Heart right ventricle (tissue), 16 donors: ENCODE data around the gene GXYLT1. TPM values are rescaled to one million over a fixed set of nuclear protein-coding genes. Genes with fewer than 3 reads are reported as not detected.
"Not testable (repeated sequence)": the region's sequence is repeated elsewhere in the genome, so short reads cannot be mapped to it uniquely, and the experiment has no call there.

ENCODE experiments used
- ATAC-seq, 8 donors: fragments of 200-7000 bp; cut with Tn5 transposase; one replicate each; pipeline ENCODE4 v1.9.1; 2020; ENCODE audit warnings: mild to moderate bottlenecking in 8 of 8, moderate library complexity in 8 of 8, moderate number of reproducible peaks in 1 of 8
- DNase-seq, 2 donors: peaks; one replicate each; pipeline ENCODE4 v3.0.0-alpha.2; 2020
- H3K27ac ChIP-seq, 10 donors: fragments of 200-600 bp; sonication (generic) in 2 of 10; one replicate each; pipeline versions ENCODE4 v1.5.0 to v1.8.0; 2020 to 2022; ENCODE audit warnings: mild to moderate bottlenecking in 3 of 10
- H3K27me3 ChIP-seq, 7 donors: fragments of 200-600 bp; one replicate each; pipeline ENCODE4 v1.8.0; 2021 to 2022; ENCODE audit warnings: mild to moderate bottlenecking in 2 of 7
- H3K36me3 ChIP-seq, 9 donors: fragments of 200-600 bp; sonication (generic) in 1 of 9; one replicate each; pipeline versions ENCODE4 v1.5.0 to v1.8.0; 2020 to 2022; ENCODE audit warnings: mild to moderate bottlenecking in 2 of 9
- H3K4me1 ChIP-seq, 9 donors: fragments of 200-600 bp; sonication (generic) in 1 of 9; one replicate each; pipeline versions ENCODE4 v1.5.0 to v1.8.0; 2020 to 2022; ENCODE audit warnings: mild to moderate bottlenecking in 4 of 9
- H3K4me3 ChIP-seq, 10 donors: fragments of 200-600 bp; sonication (generic) in 2 of 10; one replicate each; pipeline versions ENCODE4 v1.5.0 to v1.8.0; 2020 to 2022; ENCODE audit warnings: mild to moderate bottlenecking in 7 of 10, moderate library complexity in 2 of 10
- H3K9me3 ChIP-seq, 11 donors: fragments of 200-600 bp in 10 of 11; sonication (generic) in 2 of 11; one replicate each; pipeline versions ENCODE4 v1.5.0 to v1.8.0; 2013 to 2022; ENCODE audit warnings: mild to moderate bottlenecking in 2 of 11, control low read depth in 1 of 11, moderate library complexity in 1 of 11
- CTCF ChIP-seq, 9 donors: fragments of 200-600 bp; sonication (generic) in 2 of 9; IDR thresholded peaks; one replicate each; pipeline versions ENCODE4 v1.5.0 to v1.8.0; 2021 to 2022; ENCODE audit warnings: antibody characterized with exemption in 9 of 9, mild to moderate bottlenecking in 5 of 9, moderate library complexity in 1 of 9
- WGBS, 2 donors: extraction: QIAGEN DNeasy Blood & Tissue Kit; methylation state at CpG; one replicate each; pipeline ENCODE4 v1.1.7; 2013; ENCODE audit warnings: inconsistent platforms in 1 of 2; 5-methylcytosine and 5-hydroxymethylcytosine counted together
- intact Hi-C, 10 donors: fragments of 100-400 bp; cut with DNase I; formaldehyde crosslinking; loops; one replicate each; pipeline versions ENCODE4 v1.11.1 to v1.14.2; 2022
- polyA plus RNA-seq, 2 donors: library from polyadenylated mRNA; stranded (reverse); fragments of 200-250 nt; gene quantifications; one replicate each; pipeline ENCODE4 v1.2.3, GENCODE V29; 2013
- total RNA-seq, 10 donors: library from RNA; stranded (reverse); fragmentation: NEBNext Ultra II Directional in 3 of 10; extraction: Animal tissue kit (Norgen Biotek cat#: 25700) in 3 of 10; gene quantifications; one replicate each; pipeline versions ENCODE4 v1.2.1 to v1.2.4, GENCODE V29; 2021 to 2023
- donor health status: Arrhythmogenic right ventricular cardiomyopathy.
- donor health status: ischemic (EF 13 %, LVEDD 7.1; RV severe dilation, severe dysfunction).
- donor health status: healthy with polysubstance abuse.
- donor health status: DM: no; HTN: yes; CAD: no.
- donor health status: DM: no; HTN: no; CAD: no.
- donor health status: ischemic (EF 25% LVEDD 6.9; RV normal size, moderate dysfunction).
- donor health status: ischemic (EF 25% LVEDD 5.7; RV mildly dilated, moderate dysfunction).
- donor health status: healthy.
- donor health status: DM: yes; HTN: yes; CAD: no.
- donor health status: Ischemic cardiomyopathy.
- donor health status: ischemic (EF 35%, LVEDD 5.7; RV mildly dilated, moderate dysfunction).
- donor health status: nonischemic (EF 11% LVEDD 7.7; RV severe dilation, severe dysfunction).
- donor health status: DM: yes; HTN: yes; CAD: no.
- donor health status: PGD.
- donor health status: ischemic (EF 29% LVEDD 5.4; RV normal size, mild dysfunction).
- donor health status: nonischemic (EF 23%, LVEDD 6.1; RV moderate dilation, normal function).

The GXYLT1 gene
- total and polyA plus RNA-seq, 12 donors, result 1.7 to 7.8 (median 5.3) TPM

- Histone ChIP-seq H3K4me1 (peaks cover 0 to 6% (median 0%) of the 10 kb centered on the region in 9 donors), H3K27ac (no peak overlapping the region), H3K27me3 (no peaks in the 10 kb centered on the region), H3K36me3 (peaks cover 0 to 42% (median 0%) of the 10 kb centered on the region in 9 donors), H3K9me3 (peaks cover 0 to 19% (median 0%) of the 10 kb centered on the region in 11 donors), H3K4me3 (no peak overlapping the region)
- DNase-seq (no peak), ATAC-seq (no peak)
- intact Hi-C loops, result no loop called here
- no peak for TF ChIP-seq CTCF (IDR thresholded peaks at IDR 0.05)
- 68 to 70% methylated on average over 3 of the region's 3 CpGs for WGBS, 2 donors
Observed at GRCh38 chr12:42109031-42109430, 35.6 kb downstream of the GXYLT1 start.

- ATAC-seq, result not testable (repeated sequence)
Observed at GRCh38 chr12:42106791-42107190, 37.9 kb downstream of the GXYLT1 start.

GRCh38 chr12:42104784-42105183 lies 39.9 kb downstream of the GXYLT1 start:
- no peak for TF ChIP-seq CTCF (IDR thresholded peaks at IDR 0.05)
- ATAC-seq, result no peak
- no peaks in the 10 kb centered on the region for H3K9me3 ChIP-seq
- intact Hi-C loops, result no loop called here
- no peak overlapping the region for H3K27ac ChIP-seq
- H3K27me3 ChIP-seq, result no peaks in the 10 kb centered on the region
- peaks cover 0 to 6% (median 0%) of the 10 kb centered on the region in 9 donors for H3K4me1 ChIP-seq
- H3K4me3 ChIP-seq, result no peak overlapping the region
- DNase-seq, result no peak
- peaks cover 0 to 38% (median 0%) of the 10 kb centered on the region in 9 donors for H3K36me3 ChIP-seq
- 84 to 95% methylated on average over 1 of the region's 1 CpG for WGBS, 2 donors

More at GRCh38 chr12:42106791-42107190, 37.9 kb downstream of the GXYLT1 start:
- 97 to 98% methylated on average over 4 of the region's 4 CpGs for WGBS, 2 donors
- H3K4me3 ChIP-seq, H3K27ac ChIP-seq, H3K4me1 ChIP-seq, DNase-seq, intact Hi-C loops, H3K27me3 ChIP-seq: not testable (repeated sequence)
- Histone ChIP-seq H3K9me3 (peaks cover 0 to 12% (median 0%) of the 10 kb centered on the region in 11 donors), H3K36me3 (peaks cover 0 to 42% (median 0%) of the 10 kb centered on the region in 9 donors)

GRCh38 chr12:42104087-42104486 lies 40.6 kb downstream of the GXYLT1 start:
- peaks cover 0 to 32% (median 0%) of the 10 kb centered on the region in 9 donors for H3K36me3 ChIP-seq
- peaks cover 0 to 5% (median 0%) of the 10 kb centered on the region in 9 donors for H3K4me1 ChIP-seq
- no peaks in the 10 kb centered on the region for H3K9me3 ChIP-seq
- no peaks in the 10 kb centered on the region for H3K27me3 ChIP-seq
- ATAC-seq, result no peak
- no peak overlapping the region for H3K4me3 ChIP-seq
- intact Hi-C loops, result no loop called here
- no peak overlapping the region for H3K27ac ChIP-seq
- no peak for DNase-seq
- TF ChIP-seq CTCF (IDR thresholded peaks at IDR 0.05), result peak in 5 of 9 donors; percentile 9 to 49 (median 23)

GRCh38 chr12:42103155-42103554 lies 41.5 kb downstream of the GXYLT1 start:
- Histone ChIP-seq H3K4me1 (peaks cover 0 to 5% (median 0%) of the 10 kb centered on the region in 9 donors), H3K27ac (no peak overlapping the region), H3K4me3 (no peak overlapping the region), H3K36me3 (peaks cover 0 to 25% (median 0%) of the 10 kb centered on the region in 9 donors), H3K9me3 (no peaks in the 10 kb centered on the region), H3K27me3 (no peaks in the 10 kb centered on the region)
- 85 to 91% methylated on average over 4 of the region's 4 CpGs for WGBS, 2 donors
- no peak for ATAC-seq
- intact Hi-C loops, result no loop called here
- no peak for DNase-seq
- TF ChIP-seq CTCF (IDR thresholded peaks at IDR 0.05), result no peak
